Breast epithelium (tissue), 4 donors: ENCODE measurements around the gene CNIH1. TPM values are rescaled to one million over a fixed set of nuclear protein-coding genes. Genes with fewer than 3 reads are reported as not detected.
A peak's percentile ranks its signal among the peaks of the same experiment; 100 is the strongest.
"Not testable (repeated sequence)": the region's sequence is repeated elsewhere in the genome, so short reads cannot be mapped to it uniquely, and the experiment has no call there.

Experiments used
- DNase-seq, 2 donors: peaks; one replicate each; pipeline ENCODE4 v3.0.0-alpha.2; 2019; ENCODE audit warnings: low spot score in 2 of 2
- H3K27ac ChIP-seq, 2 donors: fragments of 200-600 bp; sonication (generic) in 1 of 2; one replicate each; pipeline ENCODE4 v1.5.1; 2016 to 2019; ENCODE audit warnings: mild to moderate bottlenecking in 1 of 2
- H3K27me3 ChIP-seq, 2 donors: fragments of 200-600 bp; sonication (generic) in 1 of 2; one replicate each; pipeline versions ENCODE4 v1.5.1 to v1.6.0; 2017 to 2019; ENCODE audit warnings: control low read depth in 1 of 2, mild to moderate bottlenecking in 1 of 2
- H3K36me3 ChIP-seq: fragments of 200-600 bp; one replicate; pipeline ENCODE4 v1.5.1; 2019
- H3K4me1 ChIP-seq, 2 donors: fragments of 200-600 bp; sonication (generic); one replicate each; pipeline ENCODE4 v1.5.1; 2016 to 2019; ENCODE audit warnings: control low read depth in 1 of 2
- H3K4me3 ChIP-seq, 3 donors: fragments of 200-600 bp; sonication (generic); 1 replicate in 2 of 3; 2 replicates in 1 of 3; pipeline ENCODE4 v1.5.1; 2016 to 2019; ENCODE audit warnings: mild to moderate bottlenecking in 3 of 3, moderate library complexity in 2 of 3
- H3K9me3 ChIP-seq, 2 donors: fragments of 200-600 bp; sonication (generic) in 1 of 2; one replicate each; pipeline ENCODE4 v1.5.1; 2016 to 2019; ENCODE audit warnings: control low read depth in 1 of 2
- POLR2A ChIP-seq: fragments of 450-650 bp; IDR thresholded peaks from one replicate; pipeline ENCODE4 v1.6.1; 2016; ENCODE audit warnings: antibody characterized with exemption, mild to moderate bottlenecking, moderate library complexity
- POLR2AphosphoS5 ChIP-seq, 3 donors: sonication (generic); formaldehyde crosslinking; IDR thresholded peaks; one replicate each; pipeline ENCODE4 v1.6.1; 2017; ENCODE audit warnings: antibody characterized with exemption in 3 of 3
- intact Hi-C: fragments of 100-400 bp; cut with DNase I; formaldehyde crosslinking; loops from one replicate; pipeline ENCODE4 v1.15.1; 2023; ENCODE audit warnings: low total_unique reads
- total RNA-seq, 3 donors: library from RNA; depleted of rRNA; stranded (reverse); fragments of >200 nt; gene quantifications; one replicate each; pipeline ENCODE4 v1.1.0, GENCODE V29; 2016
- TF ChIP-seq, protein P1 (sequence below), 3 donors: fragments of 450-650 bp; IDR thresholded peaks; one replicate each; pipeline ENCODE4 v1.5.1; 2016 to 2017; ENCODE audit warnings: antibody characterized with exemption in 3 of 3, mild to moderate bottlenecking in 3 of 3, moderate library complexity in 3 of 3

The CNIH1 gene
- total RNA-seq, 3 donors from 2014 or later, result 120 to 200 (median 146) TPM

DNA sequence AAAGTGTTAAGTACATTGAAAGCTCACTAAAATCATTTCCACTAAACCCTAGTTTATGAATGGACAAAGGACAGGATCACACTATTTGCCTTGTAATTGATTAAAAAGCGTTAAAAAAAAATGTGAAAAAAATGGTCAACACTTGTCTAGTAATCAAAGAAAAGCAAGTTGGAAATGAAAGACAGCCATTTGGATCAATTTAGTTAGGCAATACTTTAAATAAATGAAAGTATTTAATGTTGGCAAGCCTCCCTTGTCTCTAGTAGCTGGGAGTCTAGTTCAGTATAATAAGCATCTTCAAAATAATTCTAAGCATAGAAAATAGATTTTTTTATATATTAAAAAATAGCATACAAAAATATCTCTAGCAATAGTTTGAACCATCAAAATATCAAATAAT lies 14.2 kb upstream of the CNIH1 start:
- Histone ChIP-seq H3K36me3 (no peaks in the 10 kb centered on the region), H3K9me3 (no peaks in the 10 kb centered on the region), H3K27me3 (no peaks in the 10 kb centered on the region), H3K4me1 (no peaks in the 10 kb centered on the region), H3K27ac (no peak overlapping the region), H3K4me3 (no peak overlapping the region)
- TF ChIP-seq POLR2A (no peak), POLR2AphosphoS5 (IDR thresholded peaks at IDR 0.05) (no peak)
- TF ChIP-seq, protein P1, sequence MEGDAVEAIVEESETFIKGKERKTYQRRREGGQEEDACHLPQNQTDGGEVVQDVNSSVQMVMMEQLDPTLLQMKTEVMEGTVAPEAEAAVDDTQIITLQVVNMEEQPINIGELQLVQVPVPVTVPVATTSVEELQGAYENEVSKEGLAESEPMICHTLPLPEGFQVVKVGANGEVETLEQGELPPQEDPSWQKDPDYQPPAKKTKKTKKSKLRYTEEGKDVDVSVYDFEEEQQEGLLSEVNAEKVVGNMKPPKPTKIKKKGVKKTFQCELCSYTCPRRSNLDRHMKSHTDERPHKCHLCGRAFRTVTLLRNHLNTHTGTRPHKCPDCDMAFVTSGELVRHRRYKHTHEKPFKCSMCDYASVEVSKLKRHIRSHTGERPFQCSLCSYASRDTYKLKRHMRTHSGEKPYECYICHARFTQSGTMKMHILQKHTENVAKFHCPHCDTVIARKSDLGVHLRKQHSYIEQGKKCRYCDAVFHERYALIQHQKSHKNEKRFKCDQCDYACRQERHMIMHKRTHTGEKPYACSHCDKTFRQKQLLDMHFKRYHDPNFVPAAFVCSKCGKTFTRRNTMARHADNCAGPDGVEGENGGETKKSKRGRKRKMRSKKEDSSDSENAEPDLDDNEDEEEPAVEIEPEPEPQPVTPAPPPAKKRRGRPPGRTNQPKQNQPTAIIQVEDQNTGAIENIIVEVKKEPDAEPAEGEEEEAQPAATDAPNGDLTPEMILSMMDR (IDR thresholded peaks at IDR 0.05), result no peak
- no peak for DNase-seq
- intact Hi-C loops, result no loop called here

- H3K27me3 ChIP-seq, H3K36me3 ChIP-seq, intact Hi-C loops, DNase-seq, H3K4me1 ChIP-seq, H3K9me3 ChIP-seq, H3K4me3 ChIP-seq, H3K27ac ChIP-seq: not testable (repeated sequence)
Measured at GRCh38 chr14:54453990-54454389, 12.8 kb upstream of the CNIH1 start.

DNA sequence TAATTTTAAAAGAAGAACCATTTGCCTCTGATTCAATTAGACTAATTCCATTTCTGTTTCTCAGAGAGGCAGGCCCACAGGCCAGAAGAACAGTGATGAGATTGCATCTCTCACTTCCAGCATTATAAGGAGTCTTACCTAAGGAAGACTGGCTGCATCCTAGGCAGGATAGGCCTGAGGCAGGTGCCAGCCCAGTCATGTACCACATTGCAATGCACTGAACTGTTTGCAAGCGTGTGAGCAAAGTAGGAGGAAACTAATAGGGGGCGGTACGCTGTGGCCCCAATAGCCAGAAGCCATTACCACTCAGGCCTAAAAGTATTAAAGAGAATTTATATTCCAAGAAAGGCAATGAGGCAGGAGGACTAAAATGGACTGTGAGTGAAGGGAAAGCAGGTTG lies 12.1 kb upstream of the CNIH1 start:
- no peak overlapping the region for H3K4me3 ChIP-seq
- no peak for DNase-seq
- H3K27me3 ChIP-seq, result no peaks in the 10 kb centered on the region
- no peak overlapping the region for H3K27ac ChIP-seq
- H3K4me1 ChIP-seq, result no peaks in the 10 kb centered on the region
- intact Hi-C loops, result no loop called here
- H3K36me3 ChIP-seq, result no peaks in the 10 kb centered on the region
- no peak for TF ChIP-seq POLR2AphosphoS5 (IDR thresholded peaks at IDR 0.05)
- no peak for TF ChIP-seq POLR2A
- TF ChIP-seq, protein P1 (IDR thresholded peaks at IDR 0.05), result no peak
- H3K9me3 ChIP-seq, result no peaks in the 10 kb centered on the region

- no peak overlapping the region for H3K27ac ChIP-seq
- intact Hi-C loops, result no loop called here
- TF ChIP-seq POLR2A, result no peak
- TF ChIP-seq, protein P1 (IDR thresholded peaks at IDR 0.05), result no peak
- TF ChIP-seq POLR2AphosphoS5 (IDR thresholded peaks at IDR 0.05), result no peak
Measured at GRCh38 chr14:54451961-54452360, 10.8 kb upstream of the CNIH1 start.

GRCh38 chr14:54451121-54451601 lies 10.0 kb upstream of the CNIH1 start:
- intact Hi-C loops, result no loop called here
- Histone ChIP-seq H3K36me3 (no peaks in the 10 kb centered on the region), H3K9me3 (no peaks in the 10 kb centered on the region), H3K27ac (no peak overlapping the region), H3K4me3 (no peak overlapping the region), H3K27me3 (no peaks in the 10 kb centered on the region), H3K4me1 (no peaks in the 10 kb centered on the region)
- TF ChIP-seq, protein P1 (IDR thresholded peaks at IDR 0.05), result no peak
- TF ChIP-seq POLR2A (no peak), POLR2AphosphoS5 (IDR thresholded peaks at IDR 0.05) (no peak)
- DNase-seq, result no peak

More at GRCh38 chr14:54451961-54452360, 10.8 kb upstream of the CNIH1 start:
- DNase-seq, result no peak
- H3K4me1 ChIP-seq, result no peaks in the 10 kb centered on the region
- H3K27me3 ChIP-seq, result no peaks in the 10 kb centered on the region
- no peak overlapping the region for H3K4me3 ChIP-seq
- no peaks in the 10 kb centered on the region for H3K36me3 ChIP-seq
- no peaks in the 10 kb centered on the region for H3K9me3 ChIP-seq

DNA sequence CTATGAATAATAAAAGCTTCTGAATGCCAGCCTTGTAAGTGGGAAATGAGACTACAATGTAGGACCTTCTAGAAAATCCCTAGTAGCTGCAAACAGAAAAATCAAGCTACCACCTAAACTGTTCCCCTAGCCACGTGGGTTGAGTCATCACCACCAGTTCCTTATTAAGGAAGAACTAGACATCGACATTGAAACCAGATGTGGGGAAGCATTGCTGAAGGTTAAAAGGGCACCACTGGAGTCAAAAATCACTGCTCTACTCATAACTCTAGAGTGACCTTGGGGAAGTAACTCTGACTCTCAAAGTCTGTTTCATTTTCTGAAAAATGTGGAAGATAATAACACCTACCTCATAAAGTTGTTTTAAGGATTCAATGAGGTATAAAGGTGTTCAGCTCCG lies 9.4 kb upstream of the CNIH1 start:
- Histone ChIP-seq H3K27ac (peak overlapping the region in 1 of 2 donors; percentile 16), H3K4me1 (no peaks in the 10 kb centered on the region), H3K27me3 (no peaks in the 10 kb centered on the region), H3K4me3 (no peak overlapping the region), H3K36me3 (no peaks in the 10 kb centered on the region), H3K9me3 (no peaks in the 10 kb centered on the region)
- intact Hi-C loops, result no loop called here
- TF ChIP-seq POLR2AphosphoS5 (IDR thresholded peaks at IDR 0.05) (no peak), POLR2A (no peak)
- TF ChIP-seq, protein P1 (IDR thresholded peaks at IDR 0.05), result no peak
- no peak for DNase-seq
